ENCODE data around the gene BMP8B.

DNA sequence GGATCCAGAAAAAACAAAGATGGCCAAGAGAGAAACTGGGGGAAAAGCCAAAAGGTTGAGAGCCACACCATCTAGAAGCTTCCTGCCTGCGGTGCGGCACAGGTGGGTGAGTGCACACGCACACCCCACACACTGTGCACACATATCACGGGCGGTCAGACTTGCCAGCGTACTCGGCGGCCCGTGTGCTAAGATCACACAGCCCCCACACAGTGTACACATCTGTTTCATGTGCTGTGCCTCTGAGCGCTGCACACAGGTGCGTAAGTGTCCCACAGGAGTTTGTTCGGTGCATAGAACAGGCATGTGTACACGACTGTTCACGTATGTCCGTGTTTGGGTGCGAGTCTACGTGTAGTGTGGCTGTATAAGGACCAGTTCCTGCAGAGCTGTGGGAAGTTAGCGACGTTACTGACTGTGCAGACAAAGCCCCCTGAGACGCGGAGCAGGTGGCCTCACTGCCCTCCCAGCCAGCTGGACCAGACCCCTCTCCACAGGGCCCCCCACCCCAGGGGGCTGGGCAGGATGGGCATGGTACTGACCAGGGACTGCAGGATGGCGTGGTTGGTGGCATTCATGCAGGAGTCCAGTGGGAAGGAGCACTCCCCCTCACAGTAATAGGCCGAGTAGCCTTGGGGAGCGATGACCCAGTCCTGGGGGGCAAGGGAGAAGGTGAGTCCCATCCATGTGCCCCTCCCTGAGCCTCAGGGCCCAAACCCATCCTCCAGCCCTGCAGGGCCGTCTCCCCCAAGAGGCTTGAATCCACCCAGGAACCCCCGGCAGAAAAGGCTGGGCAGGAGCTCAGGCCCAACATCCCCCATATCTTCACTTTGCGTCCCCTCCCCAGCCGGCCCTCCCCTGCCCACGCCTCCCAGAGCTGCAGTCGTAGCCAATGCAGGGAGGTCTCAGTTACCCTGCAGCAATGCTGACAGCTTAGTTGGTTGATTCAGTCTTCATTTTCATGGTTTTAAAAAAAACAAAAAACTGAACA is 25.8 kb downstream of the BMP8B start:
- TF ChIP-seq, protein P1, sequence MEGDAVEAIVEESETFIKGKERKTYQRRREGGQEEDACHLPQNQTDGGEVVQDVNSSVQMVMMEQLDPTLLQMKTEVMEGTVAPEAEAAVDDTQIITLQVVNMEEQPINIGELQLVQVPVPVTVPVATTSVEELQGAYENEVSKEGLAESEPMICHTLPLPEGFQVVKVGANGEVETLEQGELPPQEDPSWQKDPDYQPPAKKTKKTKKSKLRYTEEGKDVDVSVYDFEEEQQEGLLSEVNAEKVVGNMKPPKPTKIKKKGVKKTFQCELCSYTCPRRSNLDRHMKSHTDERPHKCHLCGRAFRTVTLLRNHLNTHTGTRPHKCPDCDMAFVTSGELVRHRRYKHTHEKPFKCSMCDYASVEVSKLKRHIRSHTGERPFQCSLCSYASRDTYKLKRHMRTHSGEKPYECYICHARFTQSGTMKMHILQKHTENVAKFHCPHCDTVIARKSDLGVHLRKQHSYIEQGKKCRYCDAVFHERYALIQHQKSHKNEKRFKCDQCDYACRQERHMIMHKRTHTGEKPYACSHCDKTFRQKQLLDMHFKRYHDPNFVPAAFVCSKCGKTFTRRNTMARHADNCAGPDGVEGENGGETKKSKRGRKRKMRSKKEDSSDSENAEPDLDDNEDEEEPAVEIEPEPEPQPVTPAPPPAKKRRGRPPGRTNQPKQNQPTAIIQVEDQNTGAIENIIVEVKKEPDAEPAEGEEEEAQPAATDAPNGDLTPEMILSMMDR (IDR thresholded peaks at IDR 0.05; ENCODE audit: insufficient read depth, low read length, poor library complexity, severe bottlenecking), result no peak
- TF ChIP-seq EZH2phosphoT487 (conservative IDR thresholded peaks at IDR 0.05; ENCODE audit: low read length), result no peak

Measured in SU-DHL-6 (cell line).